Body of pancreas (tissue), 4 donors: ENCODE data around the gene SART1.

Experiments used
- POLR2A ChIP-seq, 3 donors: fragments of 450-650 bp; IDR thresholded peaks; one replicate each; pipeline ENCODE4 v1.6.1; 2016; ENCODE audit warnings: antibody characterized with exemption in 3 of 3, mild to moderate bottlenecking in 2 of 3
- TF ChIP-seq, protein P1 (sequence below), 7 experiments: fragments of 450-650 bp in 4 of 7; fragments of 200-600 bp in 3 of 7; sonication (generic) in 3 of 7; IDR thresholded peaks; one replicate each; pipeline ENCODE4 v1.5.1; 2016 to 2019; ENCODE audit warnings: antibody characterized with exemption in 7 of 7

DNA sequence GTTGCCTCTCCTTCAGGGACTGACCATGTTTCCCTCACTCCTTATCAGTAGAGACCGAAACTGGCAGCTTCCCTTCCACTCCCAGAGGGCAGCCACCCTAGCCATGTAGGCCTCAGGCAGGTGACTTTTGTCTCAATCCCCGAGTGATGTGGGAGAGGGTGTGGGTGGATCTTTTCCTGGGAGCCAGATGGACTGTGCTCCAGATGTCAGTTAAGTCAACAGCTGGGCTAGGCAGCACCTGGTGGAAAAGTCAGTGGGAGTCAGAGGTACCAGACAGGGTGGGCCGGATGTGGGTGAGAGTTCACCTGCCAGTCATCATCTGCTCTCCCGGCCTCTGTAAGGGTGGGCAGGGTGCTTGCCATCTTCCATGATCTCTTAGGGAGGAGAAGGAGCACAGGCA is 42.7 kb downstream of the SART1 start:
- TF ChIP-seq, protein P1, sequence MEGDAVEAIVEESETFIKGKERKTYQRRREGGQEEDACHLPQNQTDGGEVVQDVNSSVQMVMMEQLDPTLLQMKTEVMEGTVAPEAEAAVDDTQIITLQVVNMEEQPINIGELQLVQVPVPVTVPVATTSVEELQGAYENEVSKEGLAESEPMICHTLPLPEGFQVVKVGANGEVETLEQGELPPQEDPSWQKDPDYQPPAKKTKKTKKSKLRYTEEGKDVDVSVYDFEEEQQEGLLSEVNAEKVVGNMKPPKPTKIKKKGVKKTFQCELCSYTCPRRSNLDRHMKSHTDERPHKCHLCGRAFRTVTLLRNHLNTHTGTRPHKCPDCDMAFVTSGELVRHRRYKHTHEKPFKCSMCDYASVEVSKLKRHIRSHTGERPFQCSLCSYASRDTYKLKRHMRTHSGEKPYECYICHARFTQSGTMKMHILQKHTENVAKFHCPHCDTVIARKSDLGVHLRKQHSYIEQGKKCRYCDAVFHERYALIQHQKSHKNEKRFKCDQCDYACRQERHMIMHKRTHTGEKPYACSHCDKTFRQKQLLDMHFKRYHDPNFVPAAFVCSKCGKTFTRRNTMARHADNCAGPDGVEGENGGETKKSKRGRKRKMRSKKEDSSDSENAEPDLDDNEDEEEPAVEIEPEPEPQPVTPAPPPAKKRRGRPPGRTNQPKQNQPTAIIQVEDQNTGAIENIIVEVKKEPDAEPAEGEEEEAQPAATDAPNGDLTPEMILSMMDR (IDR thresholded peaks at IDR 0.05) = no peak
- no peak for TF ChIP-seq POLR2A (IDR thresholded peaks at IDR 0.05)
